HG03039 (cell line): ENCODE results near the gene RAET1G.
"Not testable (repeated sequence)": the region's sequence is repeated elsewhere in the genome, so short reads cannot be mapped to it uniquely, and the experiment has no call there.

ENCODE experiments used
- ATAC-seq: cut with Tn5 transposase; IDR thresholded peaks from one replicate; pipeline ENCODE4 v1.9.1; 2021; ENCODE audit warnings: mild to moderate bottlenecking, moderate library complexity; ENCODE audit not compliant: unreplicated experiment

The RAET1G gene

GRCh38 chr6:149954328-149954983 lies 31.5 kb upstream of the RAET1G start:
- not testable (repeated sequence) for ATAC-seq

DNA sequence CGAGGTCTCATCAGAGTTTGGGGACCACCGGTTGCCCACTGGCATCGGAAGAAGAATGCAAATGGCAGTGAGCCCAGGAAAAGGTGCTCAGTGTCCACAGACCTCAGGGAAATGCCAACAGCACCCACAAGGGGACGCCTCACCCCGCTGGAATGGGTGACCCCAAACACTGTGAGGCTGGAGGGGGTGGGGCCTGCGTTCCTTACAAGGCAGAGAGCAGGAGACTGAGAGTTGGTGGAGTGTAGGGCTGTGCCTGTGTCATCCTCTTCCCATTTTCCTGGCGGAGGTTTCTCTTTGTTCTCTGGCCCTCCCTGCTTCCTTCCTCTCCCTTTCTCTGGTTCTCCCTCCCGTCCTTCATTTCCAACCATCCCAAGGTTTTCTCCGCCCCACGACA lies 31.0 kb upstream of the RAET1G start:
- ATAC-seq = not testable (repeated sequence)

DNA sequence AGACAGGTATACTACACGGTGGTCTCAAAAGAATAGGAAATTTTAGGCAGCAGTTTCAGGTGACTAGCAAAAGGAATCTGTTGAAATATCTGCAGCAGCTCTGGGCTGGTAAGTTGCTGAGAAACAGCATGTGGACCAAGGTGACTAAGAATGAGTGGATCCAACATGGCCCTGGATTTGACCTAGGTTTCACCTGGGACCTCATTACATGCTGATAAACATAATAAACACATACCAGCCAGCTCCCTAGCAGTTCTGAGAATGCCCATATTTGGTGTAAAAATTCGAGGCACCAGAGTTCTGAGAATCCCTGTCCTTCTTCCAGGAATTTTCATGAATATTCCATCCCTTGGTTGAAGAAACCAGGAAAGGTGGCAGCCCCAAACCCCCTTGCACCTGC lies 30.5 kb upstream of the RAET1G start:
- ATAC-seq = not testable (repeated sequence)

- no peak for ATAC-seq
These were observed 28.7 kb upstream of the RAET1G start for GRCh38 chr6:149951626-149952025.

DNA sequence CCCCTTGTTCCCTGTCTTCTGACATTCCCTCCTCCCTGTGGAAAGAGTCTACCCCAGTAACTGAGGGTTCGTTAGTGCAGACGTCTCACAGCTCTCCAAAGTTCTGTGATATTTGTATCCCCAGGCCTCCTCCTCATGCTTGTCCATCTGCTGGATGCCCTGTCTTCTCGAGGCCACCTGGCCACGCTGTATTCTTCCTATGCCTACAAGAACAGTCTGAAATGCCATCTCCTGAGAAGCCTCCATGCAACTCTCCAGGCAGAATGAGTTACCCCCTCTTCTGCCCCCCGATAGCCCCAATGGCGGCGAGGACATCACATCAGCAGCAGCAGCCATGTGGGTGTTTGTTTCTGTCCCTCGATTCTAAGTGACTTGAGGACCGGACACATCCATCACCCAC lies 28.2 kb upstream of the RAET1G start:
- ATAC-seq = no peak

GRCh38 chr6:149950423-149950822 lies 27.5 kb upstream of the RAET1G start:
- ATAC-seq = no peak

GRCh38 chr6:149948616-149949015 lies 25.7 kb upstream of the RAET1G start:
- ATAC-seq = no peak

- ATAC-seq = no peak
These were observed 25.1 kb upstream of the RAET1G start for GRCh38 chr6:149948011-149948410.

- ATAC-seq = not testable (repeated sequence)
These were observed 24.6 kb upstream of the RAET1G start for GRCh38 chr6:149947533-149947932.

DNA sequence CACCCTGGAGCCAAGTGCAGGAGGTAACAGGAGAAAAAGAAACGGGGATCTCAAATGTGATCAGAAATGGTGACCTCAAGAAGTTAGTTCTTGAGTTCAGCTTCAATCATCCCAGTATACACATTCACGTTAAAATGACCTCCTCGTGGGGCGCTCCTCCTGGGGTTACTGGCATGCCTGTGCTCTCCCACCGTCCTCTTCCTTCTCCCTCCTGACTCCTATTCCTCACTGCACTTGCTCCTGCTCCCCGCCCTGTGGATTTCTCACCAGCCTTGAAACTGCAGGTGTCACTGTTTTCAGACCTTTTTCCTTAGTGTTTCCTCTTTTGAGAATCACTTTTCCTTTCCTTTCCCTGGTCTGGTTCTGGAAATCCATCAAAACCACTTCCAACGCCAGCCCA lies 23.7 kb upstream of the RAET1G start:
- not testable (repeated sequence) for ATAC-seq

DNA sequence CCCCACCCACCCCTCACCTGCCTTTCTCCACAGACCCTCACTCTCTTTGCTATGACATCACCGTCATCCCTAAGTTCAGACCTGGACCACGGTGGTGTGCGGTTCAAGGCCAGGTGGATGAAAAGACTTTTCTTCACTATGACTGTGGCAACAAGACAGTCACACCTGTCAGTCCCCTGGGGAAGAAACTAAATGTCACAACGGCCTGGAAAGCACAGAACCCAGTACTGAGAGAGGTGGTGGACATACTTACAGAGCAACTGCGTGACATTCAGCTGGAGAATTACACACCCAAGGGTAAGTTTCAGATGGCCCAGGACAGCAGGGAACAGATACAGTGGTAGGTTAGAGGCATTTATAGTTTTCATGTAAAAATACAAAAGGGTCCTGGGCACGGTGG lies 22.4 kb upstream of the RAET1G start:
- ATAC-seq = not testable (repeated sequence)

DNA sequence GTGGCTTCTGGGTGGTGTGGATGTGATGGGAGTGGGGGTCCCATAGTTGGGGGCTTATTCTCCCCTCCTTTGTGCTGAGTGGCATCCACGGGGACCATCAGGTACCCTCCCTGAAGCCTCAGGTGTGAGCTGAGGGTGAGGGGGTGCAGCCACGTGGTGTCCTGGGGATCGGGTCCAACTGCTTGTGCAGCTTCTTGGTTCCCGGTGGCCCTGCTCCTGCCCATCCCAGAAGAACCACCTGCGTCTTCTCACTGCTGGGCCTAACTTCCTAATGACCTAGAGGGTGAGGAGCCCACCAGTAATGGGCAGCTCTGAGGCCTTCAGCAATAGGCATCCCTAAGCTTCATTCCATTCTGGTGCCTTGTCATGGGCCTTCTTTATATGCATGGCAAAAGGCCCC lies 20.4 kb upstream of the RAET1G start:
- not testable (repeated sequence) for ATAC-seq

- no peak for ATAC-seq
These were observed 19.5 kb upstream of the RAET1G start for GRCh38 chr6:149942461-149942829.

GRCh38 chr6:149941583-149942460 lies 18.9 kb upstream of the RAET1G start, which contains the start of gene ULBP2:
Gene ULBP2 (plus strand): TSS chr6:149942014. CDS start chr6:149942073, 59 bp downstream.
- ATAC-seq = no peak

DNA sequence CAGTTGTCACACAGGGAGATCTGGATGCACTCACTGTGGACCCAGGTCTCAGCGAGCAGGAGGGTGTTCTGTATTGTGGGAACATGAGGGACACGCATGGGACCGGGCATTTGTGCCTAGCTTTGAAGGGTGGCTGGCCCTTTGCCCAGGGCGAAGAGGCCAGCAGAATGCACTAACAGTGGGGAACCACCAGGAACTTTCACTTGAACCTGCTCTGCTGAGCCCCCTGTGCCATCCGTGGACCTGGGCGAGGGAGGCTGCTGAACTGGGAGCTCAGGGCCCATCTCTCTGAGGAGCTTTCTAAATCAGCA lies 17.7 kb upstream of the RAET1G start:
- no peak for ATAC-seq

DNA sequence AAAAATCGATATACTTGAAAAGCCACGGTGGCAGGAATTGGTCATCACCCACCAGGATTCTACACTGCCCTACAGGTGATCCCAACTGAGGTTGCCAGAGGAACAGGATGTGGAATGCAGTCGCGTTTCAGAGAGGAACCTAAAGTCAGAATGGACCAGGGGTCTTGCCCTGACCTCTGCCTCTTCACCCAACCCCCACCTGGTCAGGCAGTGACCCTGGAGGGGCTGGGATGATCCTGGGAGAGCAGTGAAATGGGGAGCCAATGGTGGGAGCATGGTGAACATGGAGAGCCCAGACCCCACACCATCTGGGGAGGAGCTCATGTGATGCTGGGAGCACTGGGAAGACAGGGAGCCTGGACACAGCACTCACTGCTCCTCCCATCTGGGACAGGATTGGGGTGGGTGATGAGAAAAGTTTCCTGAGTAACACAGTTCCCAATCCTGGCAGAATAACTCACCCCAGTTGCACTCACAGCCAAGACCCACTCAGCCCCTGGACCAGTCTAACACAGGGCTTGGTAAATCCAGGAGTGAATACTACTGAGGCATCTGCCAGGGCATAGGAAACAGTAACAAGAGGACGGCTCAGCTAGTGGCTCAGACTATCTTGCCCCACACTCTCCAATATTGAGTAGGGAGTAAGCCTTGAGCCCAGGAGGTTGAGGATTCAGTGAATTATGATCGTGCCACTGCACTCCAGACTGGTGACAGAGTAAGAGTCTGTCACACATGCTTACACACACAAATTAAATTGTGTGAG lies 17.2 kb upstream of the RAET1G start:
- ATAC-seq = no peak

GRCh38 chr6:149939356-149939648 lies 16.4 kb upstream of the RAET1G start:
- no peak for ATAC-seq

DNA sequence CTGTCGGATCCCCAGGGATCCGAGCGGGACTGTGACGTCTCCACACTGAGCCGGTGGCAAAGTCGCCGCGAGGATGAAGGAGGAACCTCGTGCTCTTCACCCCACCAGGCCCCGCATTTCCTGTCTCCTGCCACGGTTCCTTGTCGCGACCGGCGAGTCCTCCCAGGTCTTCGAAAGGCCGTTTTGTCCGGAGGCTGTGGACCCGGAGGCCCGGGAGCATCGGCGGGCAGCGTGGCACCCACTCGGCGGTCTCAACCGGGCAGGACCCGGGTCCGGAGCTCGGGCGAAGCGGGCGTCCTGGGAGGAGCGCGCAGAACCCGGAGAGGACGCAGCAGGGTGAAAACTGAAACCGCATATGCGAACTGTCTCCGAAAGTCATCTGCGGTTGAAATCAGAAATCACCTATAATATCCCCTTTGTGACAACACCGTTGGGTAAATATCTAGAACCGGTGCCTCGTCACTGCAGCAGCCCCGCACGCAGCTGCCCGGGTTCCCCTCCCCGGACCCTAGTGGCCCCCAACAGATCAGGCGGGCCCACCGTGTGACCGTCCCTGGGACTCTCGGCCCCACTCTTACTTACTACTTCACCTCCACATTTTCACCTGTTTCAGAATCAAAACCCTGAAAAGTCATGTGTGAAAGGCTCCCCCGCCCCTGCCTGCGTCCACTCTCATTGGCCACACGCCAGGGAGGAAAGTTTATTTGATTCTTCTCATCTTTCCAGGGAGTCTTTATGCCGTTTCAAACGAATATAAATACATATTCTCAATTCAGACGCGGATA lies 15.8 kb upstream of the RAET1G start:
- ATAC-seq = peak; percentile 74

- not testable (repeated sequence) for ATAC-seq
These were observed 15.2 kb upstream of the RAET1G start for GRCh38 chr6:149938013-149938570.

DNA sequence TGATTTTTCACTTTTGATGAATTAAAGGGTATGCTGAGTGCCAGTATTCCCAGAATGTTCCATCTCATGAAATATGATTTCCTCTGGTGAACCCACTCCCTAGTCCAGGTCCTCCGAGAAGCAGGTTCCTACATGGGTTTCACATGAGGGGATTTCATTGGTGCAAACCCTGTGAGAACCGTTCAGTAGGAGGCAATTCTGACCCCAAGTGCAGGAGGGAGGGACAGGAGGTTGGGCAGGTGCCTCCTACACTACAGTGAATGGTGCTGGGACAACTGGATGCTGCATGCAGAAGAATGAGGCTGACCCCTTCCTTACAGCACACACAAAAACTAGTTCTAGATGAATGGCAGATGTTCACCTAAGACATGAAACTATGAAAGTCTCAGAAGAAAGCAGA lies 13.8 kb upstream of the RAET1G start:
- ATAC-seq = no peak

GRCh38 chr6:149935668-149936067 lies 12.7 kb upstream of the RAET1G start:
- ATAC-seq = no peak
